Naive B cell (primary cell): ENCODE results near the gene C19orf25. TPM values are rescaled to one million over a fixed set of nuclear protein-coding genes. Genes with fewer than 3 reads are reported as not detected.
A peak's percentile ranks its signal among the peaks of the same experiment; 100 is the strongest.

Experiments
- ATAC-seq, 2 donors: fragments of 150-1000 bp; cut with Tn5 transposase; 2 replicates each; pipeline ENCODE4 v1.10.0; 2021; ENCODE audit warnings: low read depth in 2 of 2, mild to moderate bottlenecking in 2 of 2, moderate library complexity in 2 of 2
- DNase-seq: peaks from one replicate; pipeline ENCODE4 v3.0.0; 2022
- H3K27ac Mint-ChIP-seq, 6 donors: one replicate each; pipeline ENCODE4 v1.8.0; 2020 to 2022; ENCODE audit warnings: mild to moderate bottlenecking in 6 of 6, mixed read lengths in 6 of 6, moderate library complexity in 5 of 6, inconsistent platforms in 2 of 6
- H3K27me3 Mint-ChIP-seq, 3 donors: one replicate each; pipeline ENCODE4 v1.8.0; 2021 to 2022; ENCODE audit warnings: mixed read lengths in 3 of 3, mild to moderate bottlenecking in 1 of 3
- H3K36me3 Mint-ChIP-seq, 2 donors: one replicate each; pipeline ENCODE4 v1.8.0; 2020 to 2022; ENCODE audit warnings: mixed read lengths in 2 of 2, inconsistent platforms in 1 of 2, mild to moderate bottlenecking in 1 of 2
- H3K4me1 Mint-ChIP-seq, 3 donors: one replicate each; pipeline ENCODE4 v1.8.0; 2020 to 2022; ENCODE audit warnings: mixed read lengths in 3 of 3, inconsistent platforms in 1 of 3, mild to moderate bottlenecking in 1 of 3, moderate library complexity in 1 of 3
- H3K4me3 Mint-ChIP-seq, 8 donors: one replicate each; pipeline ENCODE4 v1.8.0; 2020 to 2022; ENCODE audit warnings: mild to moderate bottlenecking in 8 of 8, mixed read lengths in 8 of 8, moderate library complexity in 8 of 8, inconsistent platforms in 2 of 8
- H3K9me3 Mint-ChIP-seq, 7 donors: one replicate each; pipeline ENCODE4 v1.8.0; 2020 to 2022; ENCODE audit warnings: mixed read lengths in 7 of 7, mild to moderate bottlenecking in 5 of 7, inconsistent platforms in 2 of 7, moderate library complexity in 1 of 7
- polyA plus RNA-seq, 6 donors: library from polyadenylated mRNA; unstranded; fragments of 300-500 nt; fragmentation: Illumina TruSeq; gene quantifications; one replicate each; pipeline ENCODE4 v1.2.3, GENCODE V29; 2021; ENCODE audit warnings: low read depth in 6 of 6

The C19orf25 gene
- polyA plus RNA-seq, 6 donors from 2014 or later, result 39.0 to 78.2 (median 46.9) TPM

GRCh38 chr19:1455336-1456120 is 23.5 kb downstream of the C19orf25 start:
- H3K27ac Mint-ChIP-seq, result peak overlapping the region in 2 of 6 donors; percentile 64 to 76
- ATAC-seq (peak; percentile 52 to 57), DNase-seq (no peak)
- peaks cover 0 to 3% (median 2%) of the 10 kb centered on the region in 7 donors for H3K9me3 Mint-ChIP-seq
- peaks cover 27% of the 10 kb centered on the region in 3 donors for H3K4me1 Mint-ChIP-seq
- H3K36me3 Mint-ChIP-seq, result peaks cover 0 to 14% of the 10 kb centered on the region in 2 donors
- peaks cover 19 to 68% (median 54%) of the 10 kb centered on the region in 3 donors for H3K27me3 Mint-ChIP-seq
- H3K4me3 Mint-ChIP-seq, result peak overlapping the region; percentile 29 to 85 (median 68)

DNA sequence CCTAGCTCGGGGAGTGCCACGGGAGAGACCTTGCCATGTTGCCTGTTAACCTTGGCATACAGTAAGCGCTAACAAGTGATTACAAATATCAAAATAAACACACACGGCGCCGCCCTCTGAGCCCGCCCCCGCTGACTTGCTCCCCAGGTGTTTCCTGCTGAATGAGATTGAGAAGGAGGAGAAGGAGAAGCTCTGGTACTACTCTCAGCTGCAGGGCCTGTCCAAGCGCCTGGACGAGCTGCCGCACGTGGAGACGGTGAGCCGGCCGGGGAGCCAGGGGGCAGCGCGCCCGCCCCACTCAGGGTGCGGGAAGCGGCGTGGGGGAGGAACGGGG is 24.0 kb downstream of the C19orf25 start:
- Mint-ChIP-seq H3K9me3 (peaks cover 0 to 3% (median 2%) of the 10 kb centered on the region in 7 donors), H3K36me3 (peaks cover 0 to 16% of the 10 kb centered on the region in 2 donors), H3K4me1 (peaks cover 28 to 30% (median 28%) of the 10 kb centered on the region in 3 donors), H3K4me3 (peak overlapping the region; percentile 30 to 76 (median 68)), H3K27ac (peak overlapping the region in 1 of 6 donors; percentile 49), H3K27me3 (peaks cover 21 to 71% (median 58%) of the 10 kb centered on the region in 3 donors)
- DNase-seq (peak; percentile 39), ATAC-seq (peak; percentile 61 to 64)

- H3K27ac Mint-ChIP-seq, result peak overlapping the region in 3 of 6 donors; percentile 78 to 82 (median 79)
- no peak for ATAC-seq
- peaks cover 0 to 3% (median 2%) of the 10 kb centered on the region in 7 donors for H3K9me3 Mint-ChIP-seq
Measured at GRCh38 chr19:1453525-1454364, 25.3 kb downstream of the C19orf25 start.

DNA sequence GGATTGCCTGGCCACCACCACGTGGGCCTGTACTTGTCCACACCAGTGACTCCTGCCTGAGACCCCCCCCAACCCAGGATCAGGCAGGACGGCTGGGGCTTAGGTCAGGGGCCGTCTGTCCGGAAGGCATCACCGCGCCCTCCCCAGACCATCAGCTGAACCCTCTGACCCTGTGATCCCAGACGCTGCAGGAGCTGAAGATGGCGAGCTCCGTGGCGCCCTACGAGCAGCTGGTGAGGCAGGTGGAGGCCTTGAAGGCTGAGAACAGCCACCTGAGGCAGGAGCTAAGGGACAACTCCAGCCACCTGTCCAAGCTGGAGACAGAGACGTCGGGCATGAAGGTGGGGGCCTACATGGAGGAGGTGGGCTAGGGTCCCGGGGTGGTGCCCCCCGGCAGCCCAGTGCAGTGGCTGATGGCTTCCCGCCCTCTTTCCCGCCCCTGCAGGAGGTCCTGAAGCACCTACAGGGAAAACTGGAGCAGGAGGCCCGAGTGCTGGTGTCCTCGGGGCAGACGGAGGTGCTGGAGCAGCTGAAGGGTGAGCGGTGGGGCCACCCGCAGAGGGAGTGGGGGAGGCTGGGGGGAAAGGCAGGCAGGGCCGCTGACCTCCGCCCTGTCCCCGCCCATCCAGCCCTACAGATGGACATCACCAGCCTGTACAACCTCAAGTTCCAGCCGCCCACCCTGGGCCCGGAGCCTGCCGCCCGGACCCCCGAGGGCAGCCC is 26.1 kb downstream of the C19orf25 start:
- DNase-seq (no peak), ATAC-seq (no peak)
- Mint-ChIP-seq H3K4me3 (peak overlapping the region in 1 of 8 donors; percentile 18), H3K9me3 (peaks cover 0 to 3% (median 2%) of the 10 kb centered on the region in 7 donors), H3K27me3 (peaks cover 24 to 76% (median 66%) of the 10 kb centered on the region in 3 donors), H3K27ac (peak overlapping the region in 1 of 6 donors; percentile 24), H3K4me1 (peaks cover 34 to 37% (median 36%) of the 10 kb centered on the region in 3 donors), H3K36me3 (peaks cover 0 to 23% of the 10 kb centered on the region in 2 donors)

More at GRCh38 chr19:1453525-1454364, 25.3 kb downstream of the C19orf25 start:
- Mint-ChIP-seq H3K4me3 (peak overlapping the region in 6 of 8 donors; percentile 22 to 85 (median 60)), H3K4me1 (peaks cover 31 to 36% (median 36%) of the 10 kb centered on the region in 3 donors), H3K36me3 (peaks cover 0 to 23% of the 10 kb centered on the region in 2 donors), H3K27me3 (peaks cover 28 to 74% (median 61%) of the 10 kb centered on the region in 3 donors)
- DNase-seq, result no peak

- Mint-ChIP-seq H3K4me3 (peak overlapping the region in 2 of 8 donors; percentile 18 to 71), H3K36me3 (peaks cover 0 to 23% of the 10 kb centered on the region in 2 donors), H3K9me3 (peaks cover 0 to 3% (median 2%) of the 10 kb centered on the region in 7 donors), H3K4me1 (peaks cover 36 to 39% (median 37%) of the 10 kb centered on the region in 3 donors), H3K27ac (peak overlapping the region in 1 of 6 donors; percentile 49), H3K27me3 (peaks cover 24 to 78% (median 74%) of the 10 kb centered on the region in 3 donors)
- ATAC-seq, result no peak
- DNase-seq, result no peak
Measured at GRCh38 chr19:1451916-1452801, 26.9 kb downstream of the C19orf25 start.

DNA sequence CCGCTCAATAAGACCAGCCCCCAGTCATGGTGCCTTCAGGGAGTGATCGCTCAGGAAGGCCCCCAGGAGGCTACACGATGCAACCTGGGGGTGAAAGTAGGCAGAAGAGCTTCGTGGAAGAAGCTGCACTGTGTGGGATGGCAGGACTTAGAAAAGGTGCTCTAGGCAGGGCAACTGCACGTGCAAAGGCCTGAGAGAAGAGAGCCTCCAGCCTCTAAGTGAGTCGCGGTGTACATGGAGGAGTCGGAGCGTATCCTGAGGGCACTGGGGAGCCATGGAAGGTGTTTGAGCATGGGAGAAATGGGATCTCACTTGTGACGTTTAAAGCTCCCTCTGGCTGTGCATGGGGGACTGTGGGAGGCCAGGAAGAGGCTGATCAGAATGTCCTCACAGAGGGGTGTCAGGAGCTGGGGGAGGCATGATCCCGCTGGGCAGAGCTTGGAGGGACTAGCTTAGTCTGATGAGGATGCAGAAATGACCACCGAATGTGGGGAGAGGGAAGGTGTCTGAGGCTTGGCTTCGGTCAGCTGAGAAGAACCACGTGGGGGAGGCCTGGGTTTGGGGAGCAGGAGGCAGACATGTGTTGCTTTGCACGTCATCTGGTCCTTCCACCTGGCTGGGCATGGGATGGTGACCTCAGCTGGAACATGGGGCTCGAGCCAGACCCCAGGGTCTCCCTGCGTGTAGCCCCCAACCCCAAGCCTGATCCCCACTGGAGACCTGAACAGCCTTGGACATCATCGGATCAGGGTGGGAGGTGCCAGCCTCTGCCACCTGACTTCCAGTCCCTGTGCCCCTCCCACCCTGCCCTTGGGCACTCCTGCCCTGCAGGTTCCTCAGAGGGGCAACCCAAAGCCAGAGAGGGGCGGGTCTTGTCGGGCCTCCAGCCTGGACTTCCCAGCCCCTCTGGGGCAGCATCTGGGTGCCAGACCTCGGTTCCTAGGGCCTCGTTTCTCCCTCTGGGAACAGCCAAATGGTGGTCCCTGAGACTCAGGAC is 28.0 kb downstream of the C19orf25 start:
- Mint-ChIP-seq H3K4me3 (peak overlapping the region in 5 of 8 donors; percentile 5 to 69 (median 43)), H3K27me3 (peaks cover 24 to 82% (median 76%) of the 10 kb centered on the region in 3 donors), H3K4me1 (peaks cover 36 to 41% (median 39%) of the 10 kb centered on the region in 3 donors), H3K36me3 (peaks cover 0 to 23% of the 10 kb centered on the region in 2 donors), H3K27ac (peak overlapping the region in 1 of 6 donors; percentile 37), H3K9me3 (peaks cover 0 to 3% (median 2%) of the 10 kb centered on the region in 7 donors)
- ATAC-seq, result no peak
- DNase-seq, result no peak

DNA sequence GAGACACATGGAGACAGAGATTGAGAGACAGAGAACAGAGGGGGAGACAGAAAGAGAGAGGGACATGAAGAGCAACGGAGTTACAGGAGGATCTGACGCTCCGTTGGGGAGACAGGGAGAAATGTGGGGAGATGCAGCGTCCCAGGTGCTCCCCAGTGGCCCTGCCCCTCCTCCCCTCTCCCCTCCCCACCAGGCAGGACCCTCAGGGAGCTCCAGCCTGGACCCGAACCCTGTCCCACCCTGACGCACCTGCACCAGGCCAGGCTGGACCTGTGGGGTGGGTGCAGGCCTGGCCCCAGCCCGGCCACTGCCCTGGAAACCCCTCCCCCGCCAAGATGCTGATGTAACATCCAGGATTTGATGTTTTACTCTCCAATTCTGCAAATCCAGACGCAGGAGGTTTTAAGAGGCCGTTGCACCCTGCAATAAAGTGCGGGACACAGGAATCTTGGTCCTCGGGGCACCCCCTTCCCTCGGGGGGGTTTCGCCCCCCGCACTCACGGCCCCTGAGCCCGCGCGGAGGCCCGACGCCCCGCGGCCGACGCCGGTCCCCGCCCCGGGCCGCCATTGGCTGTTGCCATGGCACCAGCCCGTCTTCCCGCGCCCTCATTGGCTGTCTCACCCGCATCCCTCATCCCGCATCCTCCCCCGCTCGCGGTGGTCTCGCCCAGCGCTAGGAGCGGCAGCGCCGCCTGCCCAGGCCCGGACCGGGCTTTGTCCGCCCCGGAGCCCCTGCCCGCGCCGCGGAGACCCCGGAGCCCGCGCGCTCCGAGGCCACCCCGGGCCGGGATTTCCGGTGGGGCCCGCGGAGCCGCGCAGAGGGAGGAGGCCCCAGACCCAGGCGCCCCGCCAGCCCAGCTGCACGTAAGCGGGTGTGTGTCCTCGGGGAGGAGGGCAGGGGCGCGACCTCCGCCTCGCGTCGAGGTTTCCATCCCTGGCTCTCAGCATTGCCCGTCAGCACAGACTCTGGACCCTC is 29.3 kb downstream of the C19orf25 start, which contains the start of gene APC2:
APC2 (plus strand) TSS at position 655 of the 976 bp plus-strand sequence. CDS start 2,881 bp downstream, outside the sequence.
- peaks cover 27 to 33% (median 33%) of the 10 kb centered on the region in 3 donors for H3K4me1 Mint-ChIP-seq
- H3K9me3 Mint-ChIP-seq, result peaks cover 0 to 3% (median 0%) of the 10 kb centered on the region in 7 donors
- no peak for DNase-seq
- H3K36me3 Mint-ChIP-seq, result peaks cover 0 to 23% of the 10 kb centered on the region in 2 donors
- peak within 1 kb of the TSS in 3 of 6 donors; percentile 37 to 70 (median 62) for H3K27ac Mint-ChIP-seq
- H3K4me3 Mint-ChIP-seq, result peak within 1 kb of the TSS; percentile 5 to 87 (median 45)
- ATAC-seq, result peak; percentile 15 to 22
- peaks cover 20 to 74% (median 63%) of the 10 kb centered on the region in 3 donors for H3K27me3 Mint-ChIP-seq

DNA sequence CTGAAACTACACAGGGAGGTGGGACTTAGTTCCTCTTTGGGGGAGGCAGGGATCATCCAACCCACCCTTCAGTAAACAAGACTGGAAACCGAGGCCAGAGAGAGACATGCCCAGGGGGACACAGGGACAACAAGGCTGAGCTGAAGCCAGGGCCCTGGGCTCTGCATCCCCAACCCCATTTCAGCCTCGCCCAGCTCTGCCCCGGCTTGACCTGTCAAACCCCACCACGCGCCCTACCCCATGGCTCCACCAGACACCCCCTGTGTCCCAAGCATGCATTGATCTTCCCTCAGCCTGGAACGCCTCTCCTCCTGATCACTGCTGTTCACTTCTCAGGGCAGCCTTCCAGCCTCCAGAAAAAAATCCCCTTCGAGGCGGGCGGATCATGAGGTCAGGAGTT is 31.1 kb downstream of the C19orf25 start:
- Mint-ChIP-seq H3K27ac (peak overlapping the region in 1 of 6 donors; percentile 53), H3K27me3 (peaks cover 15 to 60% (median 51%) of the 10 kb centered on the region in 3 donors), H3K4me1 (peaks cover 21 to 31% (median 27%) of the 10 kb centered on the region in 3 donors), H3K4me3 (peak overlapping the region in 4 of 8 donors; percentile 34 to 67 (median 36)), H3K9me3 (peaks cover 0 to 2% (median 0%) of the 10 kb centered on the region in 7 donors), H3K36me3 (peaks cover 0 to 15% of the 10 kb centered on the region in 2 donors)
- no peak for ATAC-seq
- no peak for DNase-seq

DNA sequence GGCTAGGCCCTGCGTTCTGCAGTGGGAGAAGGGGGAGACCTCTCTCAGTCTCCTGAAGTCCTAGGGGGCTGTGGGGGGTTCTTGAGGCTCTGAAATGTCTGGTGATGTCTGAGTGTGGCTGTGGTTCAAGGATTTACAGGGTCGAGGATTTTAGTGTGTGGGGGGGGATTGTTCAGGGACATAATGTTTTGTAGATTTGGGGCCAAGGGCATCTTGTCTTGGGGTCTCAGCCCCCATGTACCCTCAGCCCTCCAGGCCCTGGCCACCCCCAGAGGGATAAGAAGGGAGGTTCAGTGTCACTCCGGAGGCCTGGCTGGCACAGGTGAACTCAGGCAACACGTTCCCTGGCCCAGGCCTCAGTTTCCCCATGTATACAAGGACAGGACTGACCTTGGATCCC is 31.5 kb downstream of the C19orf25 start:
- peaks cover 21 to 31% (median 27%) of the 10 kb centered on the region in 3 donors for H3K4me1 Mint-ChIP-seq
- peak overlapping the region; percentile 35 to 72 (median 56) for H3K4me3 Mint-ChIP-seq
- DNase-seq (no peak), ATAC-seq (no peak)
- H3K36me3 Mint-ChIP-seq, result peaks cover 0 to 15% of the 10 kb centered on the region in 2 donors
- peaks cover 0 to 2% (median 0%) of the 10 kb centered on the region in 7 donors for H3K9me3 Mint-ChIP-seq
- peak overlapping the region in 3 of 6 donors; percentile 20 to 86 (median 81) for H3K27ac Mint-ChIP-seq
- peaks cover 15 to 56% (median 47%) of the 10 kb centered on the region in 3 donors for H3K27me3 Mint-ChIP-seq
